ENCODE measurements around the gene ZSCAN10. TPM values are rescaled to one million over a fixed set of nuclear protein-coding genes. Genes with fewer than 3 reads are reported as not detected.
A peak's percentile ranks its signal among the peaks of the same experiment; 100 is the strongest.

ZSCAN10 gene
- total and polyA plus RNA-seq, 2 of the 13 experiments (the other 11 are each of a cell fraction or from before 2014, with no cell fraction given): not detected

GRCh38 chr16:3135126-3135715 is 36.1 kb upstream of the ZSCAN10 start (continued):
- TF ChIP-seq USF2 (IDR thresholded peaks at IDR 0.05; ENCODE audit: low read depth, low read length): no peak
- TF ChIP-seq USF2 (CRISPR knock-in tag; IDR thresholded peaks at IDR 0.05; ENCODE audit: borderline replicate concordance): 0 out of 2 replicates have a peak, but pooled peaks have one; percentile 18
- TF ChIP-seq ZNF782 (CRISPR knock-in tag; IDR thresholded peaks at IDR 0.05; ENCODE audit: borderline replicate concordance): peak; percentile 74; the same call in 1 of the 2 replicates
- TF ChIP-seq JUNB (CRISPR knock-in tag; IDR thresholded peaks at IDR 0.05; ENCODE audit: borderline replicate concordance): no peak
- peak; percentile 74; the same call in 1 of the 2 replicates for TF ChIP-seq NFATC3 (CRISPR knock-in tag; IDR thresholded peaks at IDR 0.05)
- TF ChIP-seq RARG (CRISPR knock-in tag; IDR thresholded peaks at IDR 0.05; ENCODE audit: low read depth): no peak
- TF ChIP-seq ZSCAN21 (CRISPR knock-in tag; IDR thresholded peaks at IDR 0.05; ENCODE audit: borderline replicate concordance): peak; percentile 5; the same call in 1 of the 2 replicates
- peak; percentile 58; the same call in 1 of the 2 replicates for TF ChIP-seq MYC (CRISPR knock-in tag; IDR thresholded peaks at IDR 0.05; ENCODE audit: borderline replicate concordance)
- peak; percentile 36; the same call in 1 of the 2 replicates for TF ChIP-seq ZNF543 (CRISPR knock-in tag; IDR thresholded peaks at IDR 0.05)
- peak; percentile 64; the same call in 1 of the 2 replicates for TF ChIP-seq HOXA5 (CRISPR knock-in tag; IDR thresholded peaks at IDR 0.05)
- TF ChIP-seq ZNF580 (CRISPR knock-in tag; IDR thresholded peaks at IDR 0.05; ENCODE audit: borderline replicate concordance, low read depth): peak; percentile 18; the same call in 1 of the 2 replicates
